ENCODE measurements around the gene ATP2C1. TPM values are rescaled to one million over a fixed set of nuclear protein-coding genes. Genes with fewer than 3 reads are reported as not detected.
"Not testable (repeated sequence)": the region's sequence is repeated elsewhere in the genome, so short reads cannot be mapped to it uniquely, and the experiment has no call there.

ATP2C1 gene
- 8.9 TPM for polyA plus RNA-seq

GRCh38 chr3:130893376-130894129 lies at the start of gene ATP2C1:
Gene ATP2C1, plus strand, starts transcription at chr3:130894084. Its CDS starts 686 bp downstream, at chr3:130894770.
- H3K36me3 Mint-ChIP-seq, result no peaks in the 10 kb centered on the region
- no peaks in the 10 kb centered on the region for H3K9me3 Mint-ChIP-seq
- peak within 1 kb of the TSS; percentile 97 to 99 (median 98) for H3K4me3 Mint-ChIP-seq
- H3K4me1 Mint-ChIP-seq, result peaks cover 30 to 43% (median 30%) of the 10 kb centered on the region in 3 donors
- peak within 1 kb of the TSS; percentile 99 to 100 (median 99) for H3K27ac Mint-ChIP-seq
- H3K27me3 Mint-ChIP-seq, result no peaks in the 10 kb centered on the region

- H3K9me3 Mint-ChIP-seq, result no peaks in the 10 kb centered on the region
- no peaks in the 10 kb centered on the region for H3K27me3 Mint-ChIP-seq
- H3K4me1 Mint-ChIP-seq, result peaks cover 0 to 5% (median 4%) of the 10 kb centered on the region in 3 donors
- no peak overlapping the region for H3K4me3 Mint-ChIP-seq
- H3K27ac Mint-ChIP-seq, result no peak overlapping the region
- H3K36me3 Mint-ChIP-seq, result peaks cover 3% of the 10 kb centered on the region
Measured at GRCh38 chr3:130844462-130844861, 49.4 kb upstream of the ATP2C1 start.

- peaks cover 9 to 13% (median 11%) of the 10 kb centered on the region in 3 donors for H3K4me1 Mint-ChIP-seq
Measured at GRCh38 chr3:130846181-130846580, 47.7 kb upstream of the ATP2C1 start.

GRCh38 chr3:130849091-130849552 lies 44.8 kb upstream of the ATP2C1 start:
- Mint-ChIP-seq H3K9me3 (no peaks in the 10 kb centered on the region), H3K4me1 (peaks cover 11 to 13% (median 12%) of the 10 kb centered on the region in 3 donors), H3K27ac (no peak overlapping the region)

More at GRCh38 chr3:130846181-130846580, 47.7 kb upstream of the ATP2C1 start:
- no peaks in the 10 kb centered on the region for H3K27me3 Mint-ChIP-seq
- peaks cover 3% of the 10 kb centered on the region for H3K36me3 Mint-ChIP-seq
- H3K9me3 Mint-ChIP-seq, result no peaks in the 10 kb centered on the region
- H3K27ac Mint-ChIP-seq, result no peak overlapping the region
- no peak overlapping the region for H3K4me3 Mint-ChIP-seq

GRCh38 chr3:130850044-130850797 lies 43.7 kb upstream of the ATP2C1 start:
- Mint-ChIP-seq H3K27me3 (peaks cover 2% of the 10 kb centered on the region), H3K4me3 (peak overlapping the region in 2 of 4 donors; percentile 3 to 74), H3K9me3 (no peaks in the 10 kb centered on the region), H3K4me1 (peaks cover 11 to 13% (median 12%) of the 10 kb centered on the region in 3 donors), H3K27ac (no peak overlapping the region), H3K36me3 (peaks cover 2% of the 10 kb centered on the region)

More at GRCh38 chr3:130849091-130849552, 44.8 kb upstream of the ATP2C1 start:
- Mint-ChIP-seq H3K4me3 (no peak overlapping the region), H3K36me3 (peaks cover 3% of the 10 kb centered on the region), H3K27me3 (no peaks in the 10 kb centered on the region)

GRCh38 chr3:130850843-130851242 lies 43.0 kb upstream of the ATP2C1 start:
- Mint-ChIP-seq H3K4me3 (peak overlapping the region in 1 of 4 donors; percentile 74), H3K4me1 (peaks cover 11 to 13% (median 12%) of the 10 kb centered on the region in 3 donors), H3K9me3 (no peaks in the 10 kb centered on the region), H3K27ac (no peak overlapping the region), H3K36me3 (no peaks in the 10 kb centered on the region), H3K27me3 (peaks cover 2% of the 10 kb centered on the region)

- no peak overlapping the region for H3K27ac Mint-ChIP-seq
- H3K9me3 Mint-ChIP-seq, result no peaks in the 10 kb centered on the region
- peaks cover 11 to 13% (median 12%) of the 10 kb centered on the region in 3 donors for H3K4me1 Mint-ChIP-seq
Measured at GRCh38 chr3:130851277-130851676, 42.6 kb upstream of the ATP2C1 start.

GRCh38 chr3:130853581-130853980 lies 40.3 kb upstream of the ATP2C1 start:
- H3K9me3 Mint-ChIP-seq, result no peaks in the 10 kb centered on the region
- H3K36me3 Mint-ChIP-seq, result no peaks in the 10 kb centered on the region
- H3K27me3 Mint-ChIP-seq, result peaks cover 4% of the 10 kb centered on the region
- H3K4me3 Mint-ChIP-seq, result no peak overlapping the region
- no peak overlapping the region for H3K27ac Mint-ChIP-seq
- H3K4me1 Mint-ChIP-seq, result peaks cover 11 to 13% (median 12%) of the 10 kb centered on the region in 3 donors

More at GRCh38 chr3:130851277-130851676, 42.6 kb upstream of the ATP2C1 start:
- H3K36me3 Mint-ChIP-seq, result no peaks in the 10 kb centered on the region
- H3K4me3 Mint-ChIP-seq, result peak overlapping the region in 1 of 4 donors; percentile 74
- H3K27me3 Mint-ChIP-seq, result peaks cover 2% of the 10 kb centered on the region

GRCh38 chr3:130854208-130854864 lies 39.5 kb upstream of the ATP2C1 start:
- Mint-ChIP-seq H3K4me3 (no peak overlapping the region), H3K36me3 (no peaks in the 10 kb centered on the region), H3K4me1 (peaks cover 11 to 13% (median 12%) of the 10 kb centered on the region in 3 donors), H3K9me3 (no peaks in the 10 kb centered on the region), H3K27ac (no peak overlapping the region), H3K27me3 (peaks cover 4% of the 10 kb centered on the region)

- Mint-ChIP-seq H3K4me3 (no peak overlapping the region), H3K27me3 (peaks cover 4% of the 10 kb centered on the region), H3K36me3 (no peaks in the 10 kb centered on the region), H3K4me1 (no peaks in the 10 kb centered on the region), H3K27ac (no peak overlapping the region), H3K9me3 (no peaks in the 10 kb centered on the region)
Measured at GRCh38 chr3:130857336-130858026, 36.4 kb upstream of the ATP2C1 start.

- H3K4me3 Mint-ChIP-seq, H3K36me3 Mint-ChIP-seq, H3K27me3 Mint-ChIP-seq, H3K4me1 Mint-ChIP-seq, H3K27ac Mint-ChIP-seq, H3K9me3 Mint-ChIP-seq: not testable (repeated sequence)
Measured at GRCh38 chr3:130862130-130862529, 31.8 kb upstream of the ATP2C1 start.

GRCh38 chr3:130865489-130865888 lies 28.4 kb upstream of the ATP2C1 start:
- H3K27ac Mint-ChIP-seq, result no peak overlapping the region
- no peaks in the 10 kb centered on the region for H3K9me3 Mint-ChIP-seq
- peak overlapping the region in 1 of 4 donors; percentile 31 for H3K4me3 Mint-ChIP-seq
- no peaks in the 10 kb centered on the region for H3K4me1 Mint-ChIP-seq
- H3K36me3 Mint-ChIP-seq, result peaks cover 2% of the 10 kb centered on the region
- no peaks in the 10 kb centered on the region for H3K27me3 Mint-ChIP-seq

GRCh38 chr3:130866327-130866726 lies 27.6 kb upstream of the ATP2C1 start:
- H3K4me1 Mint-ChIP-seq, result no peaks in the 10 kb centered on the region

GRCh38 chr3:130870423-130870822 lies 23.5 kb upstream of the ATP2C1 start:
- Mint-ChIP-seq H3K36me3 (peaks cover 2% of the 10 kb centered on the region), H3K27me3 (no peaks in the 10 kb centered on the region), H3K9me3 (peaks cover 0 to 3% (median 0%) of the 10 kb centered on the region in 3 donors), H3K27ac (no peak overlapping the region), H3K4me3 (no peak overlapping the region), H3K4me1 (no peaks in the 10 kb centered on the region)

More at GRCh38 chr3:130866327-130866726, 27.6 kb upstream of the ATP2C1 start:
- Mint-ChIP-seq H3K27me3 (no peaks in the 10 kb centered on the region), H3K9me3 (no peaks in the 10 kb centered on the region), H3K4me3 (no peak overlapping the region), H3K36me3 (peaks cover 2% of the 10 kb centered on the region), H3K27ac (no peak overlapping the region)

All from IgD-negative memory B cell (primary cell).